ENCODE data around the gene TECPR1. TPM values are rescaled to one million over a fixed set of nuclear protein-coding genes. Genes with fewer than 3 reads are reported as not detected.

TECPR1 gene
- total RNA-seq, 4 donors from 2014 or later, result 16.1 to 32.4 (median 22.5) TPM

- WGBS, result 93% methylated on average over 8 of the region's 8 CpGs
- H3K27ac ChIP-seq (replicated peaks in 1 of 4), result no peak overlapping the region
- H3K27me3 ChIP-seq, result no peaks in the 10 kb centered on the region
- no peak for TF ChIP-seq POLR2AphosphoS5 (IDR thresholded peaks at IDR 0.05)
- no peak for TF ChIP-seq POLR2A (IDR thresholded peaks at IDR 0.05; ENCODE audit: low read depth)
- TF ChIP-seq EP300 (IDR thresholded peaks at IDR 0.05), result no peak
- TF ChIP-seq, protein P1, sequence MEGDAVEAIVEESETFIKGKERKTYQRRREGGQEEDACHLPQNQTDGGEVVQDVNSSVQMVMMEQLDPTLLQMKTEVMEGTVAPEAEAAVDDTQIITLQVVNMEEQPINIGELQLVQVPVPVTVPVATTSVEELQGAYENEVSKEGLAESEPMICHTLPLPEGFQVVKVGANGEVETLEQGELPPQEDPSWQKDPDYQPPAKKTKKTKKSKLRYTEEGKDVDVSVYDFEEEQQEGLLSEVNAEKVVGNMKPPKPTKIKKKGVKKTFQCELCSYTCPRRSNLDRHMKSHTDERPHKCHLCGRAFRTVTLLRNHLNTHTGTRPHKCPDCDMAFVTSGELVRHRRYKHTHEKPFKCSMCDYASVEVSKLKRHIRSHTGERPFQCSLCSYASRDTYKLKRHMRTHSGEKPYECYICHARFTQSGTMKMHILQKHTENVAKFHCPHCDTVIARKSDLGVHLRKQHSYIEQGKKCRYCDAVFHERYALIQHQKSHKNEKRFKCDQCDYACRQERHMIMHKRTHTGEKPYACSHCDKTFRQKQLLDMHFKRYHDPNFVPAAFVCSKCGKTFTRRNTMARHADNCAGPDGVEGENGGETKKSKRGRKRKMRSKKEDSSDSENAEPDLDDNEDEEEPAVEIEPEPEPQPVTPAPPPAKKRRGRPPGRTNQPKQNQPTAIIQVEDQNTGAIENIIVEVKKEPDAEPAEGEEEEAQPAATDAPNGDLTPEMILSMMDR (IDR thresholded peaks at IDR 0.05), result no peak
- H3K9me3 ChIP-seq, result peaks cover 0 to 6% (median 3%) of the 10 kb centered on the region in 4 donors
- intact Hi-C loops (cut with DNase I), result no loop called here
- no peak overlapping the region for H3K4me3 ChIP-seq
- no peak for DNase-seq (ENCODE audit: extremely low spot score)
- no peaks in the 10 kb centered on the region for H3K4me1 ChIP-seq
- peaks cover 59 to 83% (median 71%) of the 10 kb centered on the region in 4 donors for H3K36me3 ChIP-seq
These were observed 57.2 kb downstream of the TECPR1 start for GRCh38 chr7:98194672-98195457.

DNA sequence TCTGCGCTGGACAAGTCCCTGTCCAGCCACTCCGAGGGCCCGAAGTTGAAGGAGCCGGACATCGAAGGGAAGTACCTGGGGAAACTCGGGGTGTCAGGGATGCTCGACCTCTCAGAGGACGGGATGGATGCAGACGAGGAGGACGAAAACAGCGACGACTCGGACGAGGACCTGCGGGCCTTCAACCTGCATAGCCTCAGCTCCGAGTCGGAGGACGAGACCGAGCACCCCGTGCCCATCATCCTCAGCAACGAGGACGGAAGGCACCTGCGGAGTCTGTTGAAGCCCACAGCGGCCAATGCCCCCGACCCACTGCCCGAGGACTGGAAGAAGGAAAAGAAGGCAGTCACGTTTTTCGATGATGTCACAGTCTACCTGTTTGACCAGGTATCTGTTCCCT lies 57.8 kb downstream of the TECPR1 start:
- peaks cover 0 to 6% (median 3%) of the 10 kb centered on the region in 4 donors for H3K9me3 ChIP-seq
- H3K4me3 ChIP-seq, result no peak overlapping the region
- no peak overlapping the region for H3K27ac ChIP-seq (replicated peaks in 1 of 4)
- H3K36me3 ChIP-seq, result peaks cover 59 to 89% (median 74%) of the 10 kb centered on the region in 4 donors
- H3K27me3 ChIP-seq, result no peaks in the 10 kb centered on the region
- TF ChIP-seq EP300 (IDR thresholded peaks at IDR 0.05), result no peak
- TF ChIP-seq POLR2AphosphoS5 (IDR thresholded peaks at IDR 0.05), result no peak
- no peak for DNase-seq (ENCODE audit: extremely low spot score)
- no peaks in the 10 kb centered on the region for H3K4me1 ChIP-seq
- intact Hi-C loops (cut with DNase I), result no loop called here
- WGBS, result 97% methylated on average over 28 of the region's 28 CpGs

DNA sequence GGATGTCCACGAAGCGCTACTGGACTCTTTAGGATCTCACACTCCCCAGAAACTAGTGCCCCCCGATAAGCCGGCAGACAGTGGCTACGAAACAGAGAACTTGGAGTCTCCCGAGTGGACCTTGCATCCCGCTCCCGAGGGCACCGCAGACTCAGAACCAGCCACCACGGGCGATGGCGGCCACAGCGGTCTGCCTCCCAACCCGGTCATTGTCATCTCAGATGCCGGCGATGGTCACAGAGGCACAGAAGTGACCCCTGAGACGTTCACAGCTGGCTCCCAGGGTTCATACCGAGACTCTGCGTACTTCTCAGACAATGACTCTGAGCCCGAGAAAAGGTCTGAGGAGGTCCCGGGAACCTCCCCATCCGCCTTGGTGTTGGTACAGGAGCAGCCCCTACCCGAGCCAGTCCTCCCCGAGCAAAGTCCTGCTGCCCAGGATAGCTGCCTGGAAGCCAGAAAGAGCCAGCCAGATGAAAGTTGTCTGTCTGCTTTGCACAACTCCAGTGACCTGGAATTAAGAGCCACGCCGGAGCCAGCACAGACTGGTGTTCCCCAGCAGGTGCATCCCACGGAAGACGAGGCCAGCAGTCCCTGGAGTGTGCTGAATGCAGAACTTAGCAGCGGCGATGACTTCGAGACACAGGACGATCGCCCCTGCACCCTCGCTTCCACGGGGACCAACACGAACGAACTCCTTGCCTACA lies 58.4 kb downstream of the TECPR1 start:
- H3K4me1 ChIP-seq, result no peaks in the 10 kb centered on the region
- H3K9me3 ChIP-seq, result peaks cover 0 to 6% (median 2%) of the 10 kb centered on the region in 4 donors
- intact Hi-C loops (cut with DNase I), result no loop called here
- no peaks in the 10 kb centered on the region for H3K27me3 ChIP-seq
- H3K36me3 ChIP-seq, result peaks cover 58 to 94% (median 76%) of the 10 kb centered on the region in 4 donors
- H3K4me3 ChIP-seq, result no peak overlapping the region
- TF ChIP-seq POLR2AphosphoS5 (IDR thresholded peaks at IDR 0.05) (no peak), EP300 (IDR thresholded peaks at IDR 0.05) (no peak), POLR2A (IDR thresholded peaks at IDR 0.05; ENCODE audit: low read depth) (no peak)
- TF ChIP-seq, protein P1 (IDR thresholded peaks at IDR 0.05), result no peak
- no peak overlapping the region for H3K27ac ChIP-seq (replicated peaks in 1 of 4)
- 95% methylated on average over 18 of the region's 37 CpGs for WGBS
- no peak for DNase-seq (ENCODE audit: extremely low spot score)

DNA sequence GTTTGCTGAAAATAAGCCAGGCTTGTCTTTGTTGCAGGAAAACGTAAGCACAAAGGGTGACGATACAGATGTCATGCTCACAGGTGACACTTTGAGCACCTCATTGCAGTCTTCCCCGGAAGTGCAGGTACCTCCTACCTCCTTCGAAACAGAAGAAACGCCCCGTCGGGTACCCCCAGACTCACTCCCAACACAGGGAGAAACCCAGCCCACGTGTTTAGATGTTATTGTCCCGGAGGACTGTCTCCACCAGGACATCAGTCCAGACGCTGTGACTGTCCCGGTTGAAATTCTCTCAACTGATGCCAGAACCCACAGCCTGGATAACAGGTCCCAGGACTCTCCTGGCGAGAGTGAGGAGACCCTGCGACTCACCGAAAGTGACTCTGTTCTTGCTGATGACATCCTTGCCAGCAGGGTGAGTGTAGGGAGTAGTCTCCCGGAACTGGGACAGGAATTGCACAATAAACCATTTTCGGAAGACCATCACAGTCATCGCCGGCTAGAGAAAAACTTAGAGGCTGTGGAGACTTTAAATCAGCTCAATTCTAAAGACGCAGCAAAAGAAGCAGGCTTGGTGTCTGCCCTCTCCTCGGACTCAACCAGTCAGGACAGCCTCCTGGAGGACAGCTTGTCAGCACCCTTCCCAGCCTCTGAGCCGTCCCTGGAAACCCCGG lies 59.1 kb downstream of the TECPR1 start:
- no peak for TF ChIP-seq EP300 (IDR thresholded peaks at IDR 0.05)
- TF ChIP-seq, protein P1 (IDR thresholded peaks at IDR 0.05), result no peak
- TF ChIP-seq POLR2AphosphoS5 (IDR thresholded peaks at IDR 0.05), result no peak
- no peak for TF ChIP-seq POLR2A (IDR thresholded peaks at IDR 0.05; ENCODE audit: low read depth)
- no peaks in the 10 kb centered on the region for H3K27me3 ChIP-seq
- no peaks in the 10 kb centered on the region for H3K9me3 ChIP-seq
- H3K4me1 ChIP-seq, result no peaks in the 10 kb centered on the region
- no peak for DNase-seq (ENCODE audit: extremely low spot score)
- peaks cover 54 to 92% (median 76%) of the 10 kb centered on the region in 4 donors for H3K36me3 ChIP-seq
- no peak overlapping the region for H3K27ac ChIP-seq (replicated peaks in 1 of 4)
- intact Hi-C loops (cut with DNase I), result no loop called here
- WGBS, result 95% methylated on average over 22 of the region's 22 CpGs
- H3K4me3 ChIP-seq, result no peak overlapping the region
